Fibroblast of pulmonary artery (primary cell): ENCODE data around the gene JPH2.
"Not testable (repeated sequence)": the region's sequence is repeated elsewhere in the genome, so short reads cannot be mapped to it uniquely, and the experiment has no call there.

Experiments
- DNase-seq: peaks from one replicate; pipeline ENCODE4 v3.0.0-alpha.2; 2010; ENCODE audit warnings: low read depth
- H3K4me3 ChIP-seq: replicated peaks from 2 replicates; pipeline ENCODE4 v1.5.1; 2011; ENCODE audit warnings: low read depth, mild to moderate bottlenecking, control low read depth, low read length, moderate library complexity
- CTCF ChIP-seq: IDR thresholded peaks from 2 replicates; pipeline ENCODE4 v1.5.1; 2011; ENCODE audit warnings: mild to moderate bottlenecking, control low read depth, low read length, inconsistent platforms; ENCODE audit errors: missing control alignments

JPH2 gene

GRCh38 chr20:44131704-44132103, 55.3 kb downstream of the JPH2 start:
- H3K4me3 ChIP-seq: no peak overlapping the region
- no peak for TF ChIP-seq CTCF
- no peak for DNase-seq

DNA sequence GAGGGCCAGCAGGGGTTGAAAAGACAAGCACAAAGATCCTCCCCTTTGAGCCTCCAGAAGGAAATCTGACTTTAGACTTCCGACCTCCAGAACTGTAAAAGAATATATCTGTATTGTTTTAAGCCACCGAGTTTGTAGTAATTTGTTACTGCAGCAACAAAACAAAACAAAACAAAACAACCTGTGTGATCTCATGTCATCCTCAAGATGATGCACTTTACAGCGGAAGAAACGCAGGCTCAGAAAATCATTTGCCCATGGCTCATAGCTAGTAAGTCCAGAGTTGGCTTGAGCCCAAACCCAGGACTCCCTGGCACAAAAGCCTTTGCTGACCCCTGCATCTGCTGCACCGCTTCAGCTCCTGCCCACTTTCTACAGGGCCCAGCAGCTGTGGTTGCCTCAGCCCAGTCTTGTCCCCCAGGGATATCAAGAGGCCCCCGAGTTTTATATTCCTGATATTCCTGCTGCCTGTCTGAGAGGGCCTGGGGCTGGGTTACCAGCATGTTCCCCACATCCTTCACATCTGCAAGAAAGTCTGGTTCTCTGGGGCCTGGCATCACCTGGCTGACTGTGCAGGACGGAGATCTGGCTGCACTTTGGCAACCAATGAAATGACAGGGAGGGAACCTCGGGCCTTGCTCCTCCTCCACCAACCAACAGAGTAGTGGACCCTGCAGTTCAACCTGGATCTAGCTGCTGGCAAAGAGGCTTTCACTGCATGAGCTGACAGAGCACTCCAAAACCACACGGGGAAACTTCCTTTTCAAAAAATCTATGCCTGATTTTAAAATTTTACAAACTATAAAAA, 56.9 kb downstream of the JPH2 start:
- DNase-seq: peak; percentile 22
- H3K4me3 ChIP-seq: no peak overlapping the region
- TF ChIP-seq CTCF: no peak

DNA sequence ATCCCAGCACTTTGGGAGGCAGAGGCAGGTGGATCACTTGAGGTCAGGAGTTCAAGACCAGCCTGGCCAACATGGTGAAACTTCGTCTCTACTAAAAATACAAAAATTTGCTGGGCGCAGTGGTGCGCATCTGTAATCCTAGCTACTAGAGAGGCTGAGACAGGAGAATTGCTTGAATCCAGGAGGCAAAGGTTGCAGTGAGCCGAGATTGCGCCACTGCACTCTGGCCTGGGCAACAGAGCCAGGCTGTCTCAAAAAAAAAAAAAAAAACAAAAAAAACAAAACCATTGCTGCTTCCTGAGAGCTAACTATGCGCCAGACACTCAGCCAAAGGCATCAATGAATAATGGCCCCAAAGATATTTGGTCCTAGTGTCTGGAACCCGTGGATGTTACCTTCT, 57.7 kb downstream of the JPH2 start:
- not testable (repeated sequence) for DNase-seq, H3K4me3 ChIP-seq

DNA sequence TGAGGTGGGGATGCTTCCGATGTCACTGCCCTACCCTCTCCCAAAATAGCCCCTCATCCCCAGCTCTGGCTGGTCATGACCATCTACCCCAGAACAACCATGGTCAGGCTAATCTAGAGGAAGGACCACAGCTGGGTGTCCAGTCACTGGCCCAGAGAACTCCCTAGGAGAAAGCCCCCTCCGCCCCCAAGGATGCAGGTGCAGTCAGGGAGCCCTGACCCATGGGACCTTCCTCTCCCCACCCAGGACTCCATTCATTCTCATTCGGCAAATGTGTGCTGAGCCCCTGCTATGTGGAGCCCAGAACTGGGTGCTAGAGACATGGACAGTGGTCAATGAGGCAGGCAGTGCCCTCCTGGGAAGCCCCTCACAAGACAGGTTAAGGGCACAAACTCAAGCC, 60.5 kb downstream of the JPH2 start:
- TF ChIP-seq CTCF: no peak

DNA sequence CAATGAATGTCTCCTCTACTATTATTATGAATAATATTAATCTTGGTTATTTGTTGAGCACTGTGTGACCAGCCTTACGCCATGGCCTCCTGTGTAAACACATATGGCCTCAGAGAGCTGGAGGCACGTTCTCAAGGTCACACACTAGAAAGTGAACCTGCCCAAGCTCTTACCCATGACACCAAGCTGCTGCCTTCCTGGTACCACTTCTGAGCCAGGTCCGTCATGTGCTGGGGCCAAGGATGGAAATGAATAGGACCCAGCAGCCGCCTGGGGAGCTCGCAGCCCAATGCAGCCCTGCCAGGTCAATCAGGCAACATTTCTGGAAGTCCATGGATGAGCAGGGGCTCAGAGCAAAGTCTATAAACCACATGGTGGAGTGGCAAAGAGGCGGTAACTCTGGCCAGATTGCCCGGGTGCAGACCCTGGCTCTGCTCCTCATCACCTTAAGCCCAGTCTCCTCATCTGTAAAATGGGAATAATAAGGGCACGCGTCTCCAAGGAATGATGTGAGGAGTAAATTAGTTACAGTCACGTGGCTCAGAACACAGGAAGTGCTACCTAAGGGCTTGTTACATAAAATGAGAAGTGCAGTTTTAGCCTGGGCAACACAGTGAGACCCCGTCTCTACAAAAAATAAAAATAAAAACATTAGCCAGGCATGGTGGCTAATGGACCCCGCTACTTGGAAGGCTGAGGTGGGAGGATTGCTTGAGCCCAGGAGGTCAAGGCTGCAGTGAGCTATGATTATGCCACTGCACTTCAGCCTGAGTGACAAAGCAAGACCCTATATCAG, 61.5 kb downstream of the JPH2 start:
- DNase-seq: no peak
- TF ChIP-seq CTCF: no peak
- H3K4me3 ChIP-seq: no peak overlapping the region

More for the DNA sequence above, 60.5 kb downstream of the JPH2 start:
- DNase-seq: no peak
- H3K4me3 ChIP-seq: no peak overlapping the region

GRCh38 chr20:44123874-44124535, 63.0 kb downstream of the JPH2 start:
- TF ChIP-seq CTCF: no peak
- DNase-seq: no peak
- H3K4me3 ChIP-seq: no peak overlapping the region

GRCh38 chr20:44123251-44123650, 63.7 kb downstream of the JPH2 start:
- H3K4me3 ChIP-seq: no peak overlapping the region
- no peak for TF ChIP-seq CTCF
- no peak for DNase-seq
